SK-N-SH (cell line): ENCODE data around the gene PJA2. TPM values are rescaled to one million over a fixed set of nuclear protein-coding genes. Genes with fewer than 3 reads are reported as not detected.

Experiments used
- CTCF ChIA-PET: fragments of 300-600, 350-600 bp; formaldehyde crosslinking; extraction: SDS; loops from one replicate; lab custom pipeline; 2021; lab: Yijun Ruan, JAX
- POLR2A ChIA-PET: fragments of 350-600 bp; sonication (Branson Sonifier 250); formaldehyde crosslinking; extraction: SDS; loops from one replicate; lab custom pipeline; 2020; ENCODE audit warnings: antibody characterized with exemption, inconsistent platforms; lab: Yijun Ruan, JAX
- DNase-seq: peaks from one replicate; pipeline ENCODE4 v3.0.0; 2012
- H2AFZ ChIP-seq: fragments of 200-600 bp; sonication (generic); 2 replicates; pipeline ENCODE4 v1.8.1; 2016; ENCODE audit warnings: antibody characterized with exemption, mild to moderate bottlenecking, low read depth
- H3F3A ChIP-seq: fragments of 200-600 bp; sonication (generic); replicated peaks from 2 replicates; pipeline ENCODE3; 2016; ENCODE audit warnings: antibody characterized with exemption, mild to moderate bottlenecking; ENCODE audit not compliant: insufficient read depth
- H3K27ac ChIP-seq, 2 experiments: fragments of 200-500 bp in 1 of 2; fragments of 200-600 bp in 1 of 2; sonication (Bioruptor generic) in 1 of 2; sonication (generic), shearing (Covaris generic) in 1 of 2; 2 replicates each; pipeline versions ENCODE4 v1.5.1 to v1.6.1; 2014 to 2016; ENCODE audit warnings: low read depth in 2 of 2, inconsistent platforms in 1 of 2, low read length in 1 of 2, mild to moderate bottlenecking in 1 of 2, mixed read lengths in 1 of 2
- H3K27me3 ChIP-seq: fragments of 200-600 bp; sonication (generic), shearing (Covaris generic); 2 replicates; pipeline ENCODE4 v1.6.1; 2016; ENCODE audit warnings: mixed run types; ENCODE audit not compliant: insufficient read depth
- H3K36me3 ChIP-seq, 2 experiments: fragments of 200-500 bp in 1 of 2; fragments of 200-600 bp in 1 of 2; sonication (Bioruptor generic) in 1 of 2; sonication (generic) in 1 of 2; replicated peaks in 1 of 2; 2 replicates each; pipeline versions ENCODE3 to v1.5.1; 2014 to 2016; ENCODE audit warnings: low read length in 1 of 2, mild to moderate bottlenecking in 1 of 2; ENCODE audit not compliant: insufficient read depth in 2 of 2, control insufficient read depth in 1 of 2
- H3K4me1 ChIP-seq, 2 experiments: fragments of 200-500 bp in 1 of 2; fragments of 200-600 bp in 1 of 2; sonication (Bioruptor generic) in 1 of 2; sonication (generic), shearing (Covaris generic) in 1 of 2; 2 replicates each; pipeline versions ENCODE4 v1.5.1 to v1.6.1; 2014 to 2016; ENCODE audit warnings: low read depth in 1 of 2, low read length in 1 of 2, mixed run types in 1 of 2; ENCODE audit not compliant: insufficient read depth in 2 of 2, control insufficient read depth in 1 of 2
- H3K4me2 ChIP-seq: fragments of 200-600 bp; sonication (generic), shearing (Covaris generic); 2 replicates; pipeline ENCODE4 v1.6.1; 2017; ENCODE audit warnings: mixed run types
- H3K4me3 ChIP-seq, 2 experiments: fragments of 200-500 bp in 1 of 2; fragments of 200-600 bp in 1 of 2; sonication (Bioruptor generic) in 1 of 2; sonication (generic), shearing (Covaris generic) in 1 of 2; 2 replicates each; pipeline versions ENCODE4 v1.5.1 to v1.8.1; 2014 to 2016; ENCODE audit warnings: low read depth in 2 of 2, inconsistent platforms in 1 of 2, low read length in 1 of 2, mild to moderate bottlenecking in 1 of 2, mixed read lengths in 1 of 2, moderate library complexity in 1 of 2
- H3K79me2 ChIP-seq: fragments of 200-600 bp; sonication (generic); 2 replicates; pipeline ENCODE4 v1.8.1; 2017; ENCODE audit warnings: mild to moderate bottlenecking; ENCODE audit not compliant: insufficient read depth
- H3K9ac ChIP-seq: fragments of 200-600 bp; sonication (generic); 2 replicates; pipeline ENCODE4 v1.6.1; 2017; ENCODE audit warnings: mixed run types
- H3K9me2 ChIP-seq: fragments of 200-600 bp; sonication (generic); 2 replicates; pipeline ENCODE4 v1.6.1; 2017; ENCODE audit warnings: mixed run types
- H3K9me3 ChIP-seq: fragments of 200-600 bp; sonication (generic); 2 replicates; pipeline ENCODE4 v1.6.1; 2017; ENCODE audit warnings: mixed run types, mild to moderate bottlenecking, moderate library complexity
- H4K20me1 ChIP-seq: fragments of 200-600 bp; sonication (generic); 2 replicates; pipeline ENCODE4 v1.6.1; 2017; ENCODE audit warnings: mild to moderate bottlenecking, mixed run types; ENCODE audit not compliant: insufficient read depth
- CHD2 ChIP-seq: fragments of 150-350 bp; IDR thresholded peaks from 2 replicates; pipeline ENCODE4 v1.6.1; 2018; ENCODE audit warnings: low read length; ENCODE audit not compliant: partially characterized antibody
- CTCF ChIP-seq: fragments of 200-600 bp; sonication (generic); IDR thresholded peaks from 2 replicates; pipeline ENCODE4 v1.6.1; 2017; ENCODE audit warnings: antibody characterized with exemption, mild to moderate bottlenecking, moderate library complexity
- ELF1 ChIP-seq: IDR thresholded peaks from 2 replicates; pipeline ENCODE4 v1.4.0; 2012
- FOXJ3 ChIP-seq: sonication (generic); formaldehyde crosslinking; IDR thresholded peaks from 2 replicates; pipeline ENCODE4 v1.5.1; 2020; ENCODE audit warnings: mild to moderate bottlenecking, missing genetic modification reagents
- IRF3 ChIP-seq: fragments of 150-350 bp; IDR thresholded peaks from 2 replicates; pipeline ENCODE4 v1.6.1; 2016; ENCODE audit warnings: mild to moderate bottlenecking, low read depth, low read length
- NFIC ChIP-seq: IDR thresholded peaks from 2 replicates; pipeline ENCODE4 v1.4.0; 2012; ENCODE audit warnings: borderline replicate concordance
- PBX3 ChIP-seq: IDR thresholded peaks from 2 replicates; pipeline ENCODE4; 2012
- RXRA ChIP-seq: IDR thresholded peaks from 2 replicates; pipeline ENCODE4 v1.4.0; 2012; ENCODE audit warnings: low read depth, mild to moderate bottlenecking, borderline replicate concordance
- SIN3A ChIP-seq: IDR thresholded peaks from 2 replicates; pipeline ENCODE4 v1.6.1; 2012; ENCODE audit warnings: low read depth, mild to moderate bottlenecking, low read length, moderate library complexity, borderline replicate concordance
- TEAD4 ChIP-seq: IDR thresholded peaks from 2 replicates; pipeline ENCODE4 v1.4.0; 2012; ENCODE audit warnings: mild to moderate bottlenecking, borderline replicate concordance; ENCODE audit not compliant: insufficient read depth
- USF1 ChIP-seq: IDR thresholded peaks from 2 replicates; pipeline ENCODE4 v1.4.0; 2012; ENCODE audit warnings: low read depth, borderline replicate concordance
- ZBTB33 ChIP-seq: IDR thresholded peaks from 2 replicates; pipeline ENCODE4 v1.4.0; 2012; ENCODE audit warnings: low read depth, borderline replicate concordance
- WGBS: methylation state at CpG from one replicate; pipeline ENCODE4 v1.1.6; 2017; ENCODE audit warnings: low lambda C conversion rate; 5-methylcytosine and 5-hydroxymethylcytosine counted together
- polyA plus RNA-seq, 3 experiments: library from polyadenylated mRNA; depleted of rRNA; stranded (reverse); fragments of >200 nt; gene quantifications; 2 replicates each; pipeline ENCODE4 v1.2.3, GENCODE V29; 2012

PJA2 gene
- polyA plus RNA-seq, 1 of the 3 experiments (the other 2 are of a cell fraction), result 30.7 TPM

GRCh38 chr5:109307456-109307855 lies 102.3 kb downstream of the PJA2 start:
- ChIA-PET CTCF (no interaction called here), POLR2A (no interaction called here)
- no peaks in the 10 kb centered on the region for H3K79me2 ChIP-seq
- no peak overlapping the region for H3K9ac ChIP-seq
- H3K4me3 ChIP-seq, result no peak overlapping the region
- H3F3A ChIP-seq, result no peaks in the 10 kb centered on the region
- no peaks in the 10 kb centered on the region for H3K9me3 ChIP-seq
- H3K4me2 ChIP-seq, result no peak overlapping the region
- no peaks in the 10 kb centered on the region for H4K20me1 ChIP-seq
- no peaks in the 10 kb centered on the region; a peak in 1 of 4 replicates for H3K4me1 ChIP-seq
- H2AFZ ChIP-seq, result no peak overlapping the region
- TF ChIP-seq CHD2 (no peak), PBX3 (no peak), IRF3 (no peak), FOXJ3 (CRISPR knock-in tag) (no peak), USF1 (no peak), NFIC (no peak), ZBTB33 (no peak), SIN3A (no peak), TEAD4 (no peak), CTCF (no peak), RXRA (no peak), ELF1 (no peak)
- TF ChIP-seq, all 33 proteins: peak for 0
- DNase-seq, result no peak
- Histone ChIP-seq H3K36me3 (no peaks in the 10 kb centered on the region), H3K9me2 (no peaks in the 10 kb centered on the region), H3K27ac (no peak overlapping the region), H3K27me3 (no peaks in the 10 kb centered on the region)
- WGBS, result 70% methylated on average over 4 of the region's 4 CpGs
